Activated CD4-positive, alpha-beta T cell treated with anti-CD3 and anti-CD28 coated beads, Interleukin-2, amount 50 U/mL, for 4 hours (primary cell): Measurements from ENCODE around the gene ADGRV1.
"Not testable (repeated sequence)": the region's sequence is repeated elsewhere in the genome, so short reads cannot be mapped to it uniquely, and the experiment has no call there.

ENCODE experiments used
- DNase-seq, 2 experiments: peaks; one replicate each; pipeline ENCODE4 v3.0.0-alpha.2; 2020

ADGRV1 gene

DNA sequence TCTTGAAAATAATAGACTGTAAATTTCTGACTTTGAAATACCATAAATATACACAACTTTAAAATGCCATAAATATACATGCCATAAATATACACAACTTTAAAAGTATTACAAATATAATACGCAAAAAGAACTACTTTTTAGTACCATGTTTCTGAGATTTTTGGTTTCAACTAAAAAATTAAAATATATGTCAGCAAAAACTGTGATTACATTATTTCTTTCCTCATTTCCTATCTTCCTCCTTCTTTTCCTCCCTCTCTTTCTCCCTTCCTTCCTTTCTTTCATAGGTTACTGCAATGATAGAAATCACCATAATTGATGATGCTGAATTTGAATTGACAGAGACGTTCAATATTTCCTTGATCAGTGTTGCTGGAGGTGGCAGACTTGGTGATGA is 200.5 kb downstream of the ADGRV1 start:
- no peak for DNase-seq

DNA sequence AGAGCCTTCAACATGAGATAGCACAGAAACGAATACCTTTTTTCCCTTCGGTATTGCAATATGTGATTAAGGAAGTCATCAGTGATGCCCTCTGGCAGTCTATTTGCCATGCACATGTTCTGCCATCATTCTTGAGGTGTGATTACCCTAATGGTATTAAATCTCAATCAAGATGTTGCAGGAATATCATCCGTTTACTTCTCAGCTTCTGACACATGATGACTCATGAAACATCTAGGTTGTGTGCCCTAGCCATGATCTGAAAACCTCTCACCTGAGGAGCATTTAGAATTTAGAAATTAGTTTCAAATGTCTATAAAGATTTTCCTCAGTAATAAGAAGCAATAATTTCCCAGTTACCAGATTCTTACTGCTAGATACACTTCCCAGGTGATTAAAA is 209.1 kb downstream of the ADGRV1 start:
- DNase-seq = no peak

GRCh38 chr5:90770006-90770541 is 211.5 kb downstream of the ADGRV1 start:
- not testable (repeated sequence) for DNase-seq

GRCh38 chr5:90777959-90778358 is 219.4 kb downstream of the ADGRV1 start:
- DNase-seq = no peak

- DNase-seq = peak; percentile 60 to 67
Measured at GRCh38 chr5:90783460-90784333, 225.1 kb downstream of the ADGRV1 start.

DNA sequence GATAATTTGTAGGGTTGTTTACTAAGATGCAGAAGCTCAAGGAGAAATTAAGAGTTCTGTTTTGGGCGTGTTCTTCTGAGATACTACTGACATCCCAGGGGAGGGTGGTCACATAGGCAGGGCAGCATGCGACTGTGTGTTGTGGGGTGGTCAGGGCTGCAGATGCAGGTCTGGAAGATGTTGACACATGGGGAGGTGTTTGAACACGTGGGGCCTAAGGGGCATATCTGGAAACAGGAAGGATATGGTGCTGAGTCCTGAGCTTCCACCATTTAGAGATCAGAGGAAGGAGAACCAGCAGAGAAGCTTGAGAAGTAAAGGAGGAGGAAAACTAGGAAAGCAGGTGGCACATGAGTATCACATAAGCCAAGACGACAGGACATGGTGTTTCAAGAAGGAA is 228.2 kb downstream of the ADGRV1 start:
- no peak for DNase-seq

DNA sequence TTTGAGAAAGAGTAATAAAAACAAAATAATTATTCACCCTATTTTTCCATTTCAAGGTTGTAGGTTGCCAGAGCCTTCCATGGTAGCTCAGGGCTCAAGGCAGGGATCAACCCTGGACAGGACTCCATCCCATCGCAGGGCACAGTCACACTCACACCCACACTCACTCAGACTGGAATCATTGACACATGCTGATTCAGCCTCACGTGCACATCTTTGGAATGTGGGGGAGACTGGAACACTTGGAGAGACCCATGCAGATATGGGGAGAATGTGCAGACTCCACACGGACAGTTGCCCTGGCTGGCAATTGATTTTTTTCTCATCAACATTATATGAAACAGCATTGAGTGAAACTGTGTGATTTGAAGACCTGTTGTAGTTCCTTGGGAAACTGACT is 234.1 kb downstream of the ADGRV1 start:
- no peak for DNase-seq

GRCh38 chr5:90793183-90793582 is 234.6 kb downstream of the ADGRV1 start:
- no peak for DNase-seq

DNA sequence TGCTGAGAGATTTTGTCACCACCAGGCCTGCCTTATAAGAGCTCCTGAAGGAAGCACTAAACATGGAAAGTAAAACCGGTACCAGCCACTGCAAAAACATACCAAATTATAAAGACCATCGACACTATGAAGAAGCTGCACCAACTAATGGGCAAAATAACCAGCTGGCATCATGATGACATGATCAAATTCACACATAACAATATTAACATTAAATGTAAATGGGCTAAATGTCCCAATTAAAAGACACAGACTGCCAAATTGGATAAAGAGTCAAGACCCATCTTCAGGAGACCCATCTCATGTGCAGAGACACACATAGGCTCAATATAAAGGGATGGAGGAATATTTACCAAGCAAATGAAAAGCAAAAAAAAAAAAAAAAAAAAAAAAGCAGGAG is 238.3 kb downstream of the ADGRV1 start:
- not testable (repeated sequence) for DNase-seq

DNA sequence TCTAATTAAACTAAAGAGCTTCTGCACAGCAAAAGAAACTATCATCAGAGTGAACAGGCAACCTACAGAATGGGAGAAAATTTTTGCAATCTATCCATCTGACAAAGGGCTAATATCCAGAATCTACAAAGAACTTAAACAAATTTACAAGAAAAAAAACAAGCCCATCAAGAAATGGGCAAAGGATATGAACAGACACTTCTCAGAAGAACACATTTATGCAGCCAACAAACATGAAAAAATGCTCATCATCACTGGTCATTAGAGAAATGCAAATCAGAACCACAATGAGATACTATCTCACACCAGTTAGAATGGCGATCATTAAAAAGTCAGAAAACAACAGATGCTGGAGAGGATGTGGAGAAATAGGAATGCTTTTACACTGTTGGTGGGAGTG is 241.5 kb downstream of the ADGRV1 start:
- DNase-seq = not testable (repeated sequence)

- not testable (repeated sequence) for DNase-seq
Measured at GRCh38 chr5:90800515-90800914, 241.9 kb downstream of the ADGRV1 start.

DNA sequence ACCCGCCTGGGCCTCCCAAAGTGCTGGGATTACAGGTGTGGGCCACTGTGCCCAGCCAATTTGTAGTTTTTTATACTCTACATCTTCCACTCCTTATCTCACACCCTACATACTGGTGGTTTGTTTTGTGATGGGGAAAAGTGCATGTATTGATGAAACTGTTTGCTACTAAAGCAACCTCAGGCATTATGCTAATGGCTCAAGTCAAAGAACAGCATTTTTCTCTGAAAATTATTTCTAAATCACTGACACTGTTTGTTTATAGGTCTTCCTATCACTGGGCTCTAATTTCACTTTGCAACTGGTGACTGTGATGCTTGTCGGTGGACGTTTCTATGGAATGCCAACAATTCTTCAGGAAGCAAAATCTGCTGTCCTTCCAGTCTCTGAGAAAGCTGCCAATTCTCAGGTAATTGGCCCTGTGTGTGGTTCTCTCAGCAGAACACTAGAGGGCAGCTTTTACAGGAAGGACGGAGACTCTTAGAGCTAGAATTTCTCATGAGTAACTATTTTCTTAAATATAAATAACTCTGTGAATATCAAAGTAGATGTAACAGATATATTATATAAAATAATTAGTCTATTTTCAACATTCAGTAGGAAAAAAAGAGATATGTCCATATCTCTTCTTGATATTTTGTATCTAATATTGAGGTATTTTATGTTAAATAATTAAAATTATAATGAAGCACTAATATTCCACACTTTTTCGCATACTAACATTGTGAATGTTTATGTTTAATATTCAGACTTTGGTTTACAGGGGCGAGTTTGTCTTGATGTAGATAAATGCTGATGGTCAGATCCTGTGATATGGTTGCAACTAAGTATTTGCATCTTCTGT is 244.1 kb downstream of the ADGRV1 start:
- DNase-seq = no peak

DNA sequence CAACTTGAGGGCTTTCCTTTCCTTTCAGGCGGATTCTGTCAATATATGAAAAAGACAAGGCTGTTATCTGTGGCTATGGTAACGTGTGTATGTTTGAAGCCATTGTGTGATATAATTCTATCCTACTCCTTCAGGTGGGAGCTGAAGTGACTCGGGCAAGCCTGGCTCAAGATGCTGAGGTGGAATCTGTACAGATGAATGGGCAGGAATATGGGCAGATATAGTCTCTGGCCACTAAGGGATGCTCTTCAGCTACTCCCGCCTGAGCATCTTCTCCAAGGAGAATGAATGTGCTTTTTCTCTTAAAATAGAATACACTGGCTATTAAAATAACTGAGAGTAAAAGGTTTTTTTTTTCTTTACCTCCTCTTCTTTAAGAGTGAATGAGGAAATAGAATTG is 244.8 kb downstream of the ADGRV1 start:
- DNase-seq = no peak

DNA sequence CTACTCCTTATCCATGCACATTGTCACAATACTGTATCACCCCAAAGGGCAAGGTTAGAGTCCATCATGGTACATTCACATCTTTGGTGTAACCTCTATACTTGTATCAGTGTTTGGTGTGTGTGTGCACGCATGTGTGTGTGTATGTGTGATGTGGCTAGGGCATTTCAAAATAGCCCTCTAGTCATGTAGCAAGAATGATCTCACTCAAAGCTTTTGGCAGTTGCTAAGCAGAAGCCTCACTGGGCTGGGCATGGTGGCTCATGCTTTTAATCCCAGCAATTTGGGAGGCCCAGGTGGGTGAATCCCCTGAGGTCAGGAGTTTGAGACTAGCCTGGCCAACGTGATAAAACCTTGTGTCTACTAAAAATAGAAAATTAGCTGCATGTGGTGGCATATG is 245.3 kb downstream of the ADGRV1 start:
- no peak for DNase-seq

- no peak for DNase-seq
Measured at GRCh38 chr5:90807496-90807895, 248.9 kb downstream of the ADGRV1 start.

- no peak for DNase-seq
Measured at GRCh38 chr5:90809311-90810056, 250.9 kb downstream of the ADGRV1 start.

- no peak for DNase-seq
Measured at GRCh38 chr5:90810211-90810610, 251.6 kb downstream of the ADGRV1 start.

GRCh38 chr5:90813392-90813791 is 254.8 kb downstream of the ADGRV1 start:
- no peak for DNase-seq

DNA sequence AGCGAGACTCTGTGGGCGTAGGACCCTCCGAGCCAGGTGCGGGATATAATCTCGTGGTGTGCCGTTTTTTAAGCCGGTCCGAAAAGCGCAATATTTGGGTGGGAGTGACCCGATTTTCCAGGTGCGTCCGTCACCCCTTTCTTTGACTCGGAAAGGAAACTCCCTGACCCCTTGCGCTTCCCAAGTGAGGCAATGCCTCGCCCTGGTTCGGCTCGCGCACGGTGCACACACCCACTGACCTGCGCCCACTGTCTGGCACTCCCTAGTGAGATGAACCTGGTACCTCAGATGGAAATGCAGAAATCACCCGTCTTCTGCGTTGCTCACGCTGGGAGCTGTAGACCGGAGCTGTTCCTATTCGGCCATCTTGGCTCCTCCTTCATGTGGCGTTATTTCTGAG is 263.5 kb downstream of the ADGRV1 start:
- DNase-seq = not testable (repeated sequence)

GRCh38 chr5:90824436-90824835 is 265.8 kb downstream of the ADGRV1 start:
- no peak for DNase-seq

GRCh38 chr5:90830058-90830457 is 271.5 kb downstream of the ADGRV1 start:
- no peak for DNase-seq

DNA sequence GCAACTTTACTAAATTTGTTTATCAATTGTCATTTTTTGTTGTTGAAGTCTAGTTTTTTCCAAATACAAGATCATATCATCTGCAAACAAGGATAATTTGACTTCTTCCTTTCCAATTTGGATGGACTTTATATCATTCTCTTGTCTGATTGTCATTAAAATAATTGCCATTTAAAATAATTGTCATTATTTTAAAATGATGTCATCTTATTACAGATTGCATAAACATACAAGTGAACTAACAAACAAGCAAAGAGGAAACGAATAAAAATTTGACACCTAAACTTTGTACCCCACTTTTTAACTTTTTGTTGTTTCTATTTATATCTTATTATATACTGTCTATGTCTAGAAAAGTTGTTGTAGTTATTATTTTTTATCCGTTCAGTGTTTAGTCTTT is 275.2 kb downstream of the ADGRV1 start:
- DNase-seq = no peak

DNA sequence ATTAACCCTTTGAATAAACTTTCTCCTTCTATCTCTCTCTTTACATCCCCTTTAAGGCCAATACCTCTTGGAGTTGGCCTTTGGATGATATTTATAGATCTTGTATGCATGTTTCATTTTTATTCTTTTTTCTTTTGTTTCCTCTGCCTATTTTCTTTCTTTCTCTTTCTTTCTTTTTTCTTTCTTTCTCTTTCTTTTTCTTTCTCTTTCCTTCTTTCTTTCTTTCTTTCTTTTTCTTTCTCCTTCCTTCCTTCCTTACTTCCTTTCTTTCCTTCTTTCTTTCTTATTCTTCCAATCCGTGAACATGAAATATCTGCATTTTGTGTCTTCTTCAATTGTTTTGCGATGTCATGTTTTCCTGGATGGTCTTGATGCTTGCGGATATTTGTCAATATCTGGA is 276.1 kb downstream of the ADGRV1 start:
- DNase-seq = no peak
